WTC11 (cell line): ENCODE measurements around the gene NEDD8. TPM values are rescaled to one million over a fixed set of nuclear protein-coding genes. Genes with fewer than 3 reads are reported as not detected.

ENCODE experiments used
- ATAC-seq: fragments of 200-7000 bp; cut with Tn5 transposase; 2 replicates; pipeline ENCODE4 v1.10.0; 2021; ENCODE audit warnings: mild to moderate bottlenecking, moderate library complexity
- CTCF ChIA-PET: fragments of 300-600 bp; sonication (Branson Sonifier 250); formaldehyde crosslinking; loops from one replicate; lab custom pipeline; 2021; ENCODE audit warnings: antibody characterized with exemption; lab: Charles Lee
- POLR2A ChIA-PET: fragments of 350-600 bp; sonication (Branson Sonifier 250); formaldehyde crosslinking; loops from one replicate; lab custom pipeline; 2021; ENCODE audit warnings: antibody characterized with exemption; lab: Charles Lee
- DNase-seq: peaks from one replicate; pipeline ENCODE4 v3.0.0; 2021; ENCODE audit warnings: low spot score
- H3K27ac Mint-ChIP-seq: 2 replicates; pipeline ENCODE4 v1.8.0; 2021; ENCODE audit warnings: mixed read lengths
- H3K27me3 Mint-ChIP-seq: 2 replicates; pipeline ENCODE4 v1.8.0; 2021; ENCODE audit warnings: low read depth, mild to moderate bottlenecking, moderate library complexity, mixed read lengths
- H3K36me3 Mint-ChIP-seq: 2 replicates; pipeline ENCODE4 v1.8.0; 2021; ENCODE audit warnings: mixed read lengths
- H3K4me1 Mint-ChIP-seq: 2 replicates; pipeline ENCODE4 v1.8.0; 2022; ENCODE audit warnings: mixed read lengths
- H3K4me3 Mint-ChIP-seq: 2 replicates; pipeline ENCODE4 v1.8.0; 2021; ENCODE audit warnings: mild to moderate bottlenecking, moderate library complexity, mixed read lengths
- H3K9me3 Mint-ChIP-seq: 2 replicates; pipeline ENCODE4 v1.8.0; 2021; ENCODE audit warnings: mixed read lengths
- CREB1 ChIP-seq: sonication (generic); formaldehyde crosslinking; IDR thresholded peaks from 2 replicates; pipeline ENCODE4 v1.8.0; 2023; ENCODE audit warnings: mild to moderate bottlenecking, missing genetic modification reagents
- ETV6 ChIP-seq: sonication (generic); formaldehyde crosslinking; IDR thresholded peaks from 2 replicates; pipeline ENCODE4 v1.8.1; 2022; ENCODE audit warnings: mild to moderate bottlenecking, missing genetic modification reagents
- GRHL2 ChIP-seq: fragments of 250-450 bp; sonication (Bioruptor Pico); IDR thresholded peaks from 2 replicates; pipeline ENCODE4 v1.8.0; 2022; ENCODE audit warnings: mild to moderate bottlenecking, moderate library complexity; ENCODE audit not compliant: insufficient replicate concordance, severe bottlenecking
- HMGA2 ChIP-seq: fragments of 250-450 bp; sonication (Bioruptor Pico); IDR thresholded peaks from 2 replicates; pipeline ENCODE4 v1.4.0; 2021; ENCODE audit warnings: mild to moderate bottlenecking, moderate library complexity
- JAZF1 ChIP-seq: fragments of 250-450 bp; sonication (Bioruptor Pico); IDR thresholded peaks from 2 replicates; pipeline ENCODE4 v1.9.0; 2021; ENCODE audit warnings: moderate library complexity, mild to moderate bottlenecking, inconsistent platforms
- JUN ChIP-seq: sonication (generic); formaldehyde crosslinking; IDR thresholded peaks from 2 replicates; pipeline ENCODE4 v1.8.0; 2023; ENCODE audit warnings: mild to moderate bottlenecking, missing genetic modification reagents
- MYBL2 ChIP-seq: sonication (generic); formaldehyde crosslinking; IDR thresholded peaks from 2 replicates; pipeline ENCODE4 v1.8.1; 2023; ENCODE audit warnings: mild to moderate bottlenecking, moderate library complexity, missing genetic modification reagents
- NFATC4 ChIP-seq: fragments of 250-450 bp; sonication (Bioruptor Pico); IDR thresholded peaks from 2 replicates; pipeline ENCODE4 v1.9.0; 2021; ENCODE audit warnings: mild to moderate bottlenecking
- OVOL2 ChIP-seq: fragments of 250-450 bp; sonication (Bioruptor Pico); IDR thresholded peaks from 2 replicates; pipeline ENCODE4 v1.9.0; 2021; ENCODE audit warnings: mild to moderate bottlenecking, borderline replicate concordance
- SMAD4 ChIP-seq: sonication (generic); formaldehyde crosslinking; IDR thresholded peaks from 2 replicates; pipeline ENCODE4 v1.8.0; 2022; ENCODE audit warnings: mild to moderate bottlenecking, missing genetic modification reagents
- SOX15 ChIP-seq: fragments of 250-450 bp; sonication (Bioruptor Pico); IDR thresholded peaks from 2 replicates; pipeline ENCODE4 v1.9.0; 2021; ENCODE audit warnings: mild to moderate bottlenecking
- TEAD1 ChIP-seq: sonication (generic); formaldehyde crosslinking; IDR thresholded peaks from 2 replicates; pipeline ENCODE4 v1.8.0; 2022; ENCODE audit warnings: mild to moderate bottlenecking, missing genetic modification reagents
- ZNF232 ChIP-seq: sonication (generic); formaldehyde crosslinking; IDR thresholded peaks from 2 replicates; pipeline ENCODE4 v1.8.0; 2022; ENCODE audit warnings: mild to moderate bottlenecking, missing genetic modification reagents
- ZNF263 ChIP-seq: sonication (generic); formaldehyde crosslinking; IDR thresholded peaks from 2 replicates; pipeline ENCODE4 v1.8.1; 2022; ENCODE audit warnings: low read depth, mild to moderate bottlenecking, moderate library complexity, missing genetic modification reagents
- total RNA-seq: library from RNA; stranded (reverse); gene quantifications from 3 replicates; pipeline ENCODE4 v1.2.3, GENCODE V29; 2021
- TF ChIP-seq, protein P1 (sequence below): sonication (generic); formaldehyde crosslinking; IDR thresholded peaks from 2 replicates; pipeline ENCODE4 v1.8.0; 2022; ENCODE audit warnings: missing genetic modification reagents
- TF ChIP-seq, protein P2 (sequence below): sonication (generic); formaldehyde crosslinking; IDR thresholded peaks from 2 replicates; pipeline ENCODE4 v1.8.0; 2023; ENCODE audit warnings: missing genetic modification reagents
- TF ChIP-seq, protein P3 (sequence below): sonication (generic); formaldehyde crosslinking; IDR thresholded peaks from 2 replicates; pipeline ENCODE4 v1.8.1; 2022; ENCODE audit warnings: mild to moderate bottlenecking, moderate library complexity, missing genetic modification reagents
- TF ChIP-seq, protein P4 (sequence below): sonication (generic); formaldehyde crosslinking; IDR thresholded peaks from 2 replicates; pipeline ENCODE4 v1.8.0; 2023; ENCODE audit warnings: mild to moderate bottlenecking, missing genetic modification reagents
- TF ChIP-seq, protein P5 (sequence below): fragments of 250-450 bp; sonication (Bioruptor Pico); IDR thresholded peaks from 2 replicates; pipeline ENCODE4 v1.9.0; 2021; ENCODE audit warnings: mild to moderate bottlenecking

NEDD8 gene
- total RNA-seq, 1 experiment from 2014 or later = 233 TPM

DNA sequence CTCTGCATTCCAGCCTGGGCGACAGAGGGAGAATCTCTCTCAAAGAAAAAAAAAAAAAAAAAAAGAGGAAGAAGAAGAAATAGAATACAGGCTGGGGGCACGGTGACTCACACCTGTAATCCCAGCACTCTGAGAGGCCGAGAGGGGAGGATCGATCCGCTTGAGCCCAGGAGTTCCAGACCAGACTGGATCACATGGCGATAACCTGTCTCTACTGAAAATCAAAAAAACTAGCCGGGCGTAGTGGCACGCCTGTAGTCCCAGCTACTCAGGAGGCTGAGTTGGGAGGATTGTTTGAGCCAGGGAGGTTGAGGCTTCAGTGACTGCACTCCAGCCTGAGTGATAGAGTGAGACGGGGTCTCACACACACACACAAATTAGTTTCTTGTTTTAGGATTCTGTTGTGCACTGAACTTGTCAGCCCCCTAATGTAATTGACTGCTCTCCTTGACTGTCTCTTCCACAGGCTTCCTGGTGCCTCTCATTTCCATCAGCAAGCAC is 11.2 kb upstream of the NEDD8 start:
- Mint-ChIP-seq H3K27ac (peak overlapping the region; percentile 97), H3K36me3 (peaks cover 23% of the 10 kb centered on the region), H3K4me3 (peak overlapping the region; percentile 93), H3K9me3 (no peaks in the 10 kb centered on the region), H3K4me1 (peaks cover 13% of the 10 kb centered on the region)
- DNase-seq = no peak
- CTCF ChIA-PET = interaction anchor here (0.6 to 5.1 kb wide), 28 partner anchors 8 to 1286 kb away, joined by 3 to 165 read pairs (median 10); partner anchors contain the start of genes ADCY4, CBLN3, CHMP4A and CIDEB
- no peak for TF ChIP-seq SOX15
- TF ChIP-seq NFATC4 (CRISPR knock-in tag) = no peak
- no peak for TF ChIP-seq CREB1
- no peak for TF ChIP-seq ZNF263 (CRISPR knock-in tag)
- no peak for TF ChIP-seq OVOL2 (CRISPR knock-in tag)
- TF ChIP-seq, protein P1, sequence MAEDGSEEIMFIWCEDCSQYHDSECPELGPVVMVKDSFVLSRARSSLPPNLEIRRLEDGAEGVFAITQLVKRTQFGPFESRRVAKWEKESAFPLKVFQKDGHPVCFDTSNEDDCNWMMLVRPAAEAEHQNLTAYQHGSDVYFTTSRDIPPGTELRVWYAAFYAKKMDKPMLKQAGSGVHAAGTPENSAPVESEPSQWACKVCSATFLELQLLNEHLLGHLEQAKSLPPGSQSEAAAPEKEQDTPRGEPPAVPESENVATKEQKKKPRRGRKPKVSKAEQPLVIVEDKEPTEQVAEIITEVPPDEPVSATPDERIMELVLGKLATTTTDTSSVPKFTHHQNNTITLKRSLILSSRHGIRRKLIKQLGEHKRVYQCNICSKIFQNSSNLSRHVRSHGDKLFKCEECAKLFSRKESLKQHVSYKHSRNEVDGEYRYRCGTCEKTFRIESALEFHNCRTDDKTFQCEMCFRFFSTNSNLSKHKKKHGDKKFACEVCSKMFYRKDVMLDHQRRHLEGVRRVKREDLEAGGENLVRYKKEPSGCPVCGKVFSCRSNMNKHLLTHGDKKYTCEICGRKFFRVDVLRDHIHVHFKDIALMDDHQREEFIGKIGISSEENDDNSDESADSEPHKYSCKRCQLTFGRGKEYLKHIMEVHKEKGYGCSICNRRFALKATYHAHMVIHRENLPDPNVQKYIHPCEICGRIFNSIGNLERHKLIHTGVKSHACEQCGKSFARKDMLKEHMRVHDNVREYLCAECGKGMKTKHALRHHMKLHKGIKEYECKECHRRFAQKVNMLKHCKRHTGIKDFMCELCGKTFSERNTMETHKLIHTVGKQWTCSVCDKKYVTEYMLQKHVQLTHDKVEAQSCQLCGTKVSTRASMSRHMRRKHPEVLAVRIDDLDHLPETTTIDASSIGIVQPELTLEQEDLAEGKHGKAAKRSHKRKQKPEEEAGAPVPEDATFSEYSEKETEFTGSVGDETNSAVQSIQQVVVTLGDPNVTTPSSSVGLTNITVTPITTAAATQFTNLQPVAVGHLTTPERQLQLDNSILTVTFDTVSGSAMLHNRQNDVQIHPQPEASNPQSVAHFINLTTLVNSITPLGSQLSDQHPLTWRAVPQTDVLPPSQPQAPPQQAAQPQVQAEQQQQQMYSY (CRISPR knock-in tag) = no peak
- TF ChIP-seq SMAD4 (CRISPR knock-in tag) = no peak
- TF ChIP-seq ZNF232 (CRISPR knock-in tag) = no peak
- TF ChIP-seq, protein P2, sequence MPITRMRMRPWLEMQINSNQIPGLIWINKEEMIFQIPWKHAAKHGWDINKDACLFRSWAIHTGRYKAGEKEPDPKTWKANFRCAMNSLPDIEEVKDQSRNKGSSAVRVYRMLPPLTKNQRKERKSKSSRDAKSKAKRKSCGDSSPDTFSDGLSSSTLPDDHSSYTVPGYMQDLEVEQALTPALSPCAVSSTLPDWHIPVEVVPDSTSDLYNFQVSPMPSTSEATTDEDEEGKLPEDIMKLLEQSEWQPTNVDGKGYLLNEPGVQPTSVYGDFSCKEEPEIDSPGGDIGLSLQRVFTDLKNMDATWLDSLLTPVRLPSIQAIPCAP = no peak
- no peak for TF ChIP-seq ETV6 (CRISPR knock-in tag)
- TF ChIP-seq HMGA2 = no peak
- TF ChIP-seq, protein P3, sequence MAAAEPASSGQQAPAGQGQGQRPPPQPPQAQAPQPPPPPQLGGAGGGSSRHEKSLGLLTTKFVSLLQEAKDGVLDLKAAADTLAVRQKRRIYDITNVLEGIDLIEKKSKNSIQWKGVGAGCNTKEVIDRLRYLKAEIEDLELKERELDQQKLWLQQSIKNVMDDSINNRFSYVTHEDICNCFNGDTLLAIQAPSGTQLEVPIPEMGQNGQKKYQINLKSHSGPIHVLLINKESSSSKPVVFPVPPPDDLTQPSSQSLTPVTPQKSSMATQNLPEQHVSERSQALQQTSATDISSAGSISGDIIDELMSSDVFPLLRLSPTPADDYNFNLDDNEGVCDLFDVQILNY (CRISPR knock-in tag) = no peak
- TF ChIP-seq GRHL2 (CRISPR knock-in tag) = no peak
- TF ChIP-seq TEAD1 (CRISPR knock-in tag) = no peak
- no peak for TF ChIP-seq MYBL2
- TF ChIP-seq, protein P4, sequence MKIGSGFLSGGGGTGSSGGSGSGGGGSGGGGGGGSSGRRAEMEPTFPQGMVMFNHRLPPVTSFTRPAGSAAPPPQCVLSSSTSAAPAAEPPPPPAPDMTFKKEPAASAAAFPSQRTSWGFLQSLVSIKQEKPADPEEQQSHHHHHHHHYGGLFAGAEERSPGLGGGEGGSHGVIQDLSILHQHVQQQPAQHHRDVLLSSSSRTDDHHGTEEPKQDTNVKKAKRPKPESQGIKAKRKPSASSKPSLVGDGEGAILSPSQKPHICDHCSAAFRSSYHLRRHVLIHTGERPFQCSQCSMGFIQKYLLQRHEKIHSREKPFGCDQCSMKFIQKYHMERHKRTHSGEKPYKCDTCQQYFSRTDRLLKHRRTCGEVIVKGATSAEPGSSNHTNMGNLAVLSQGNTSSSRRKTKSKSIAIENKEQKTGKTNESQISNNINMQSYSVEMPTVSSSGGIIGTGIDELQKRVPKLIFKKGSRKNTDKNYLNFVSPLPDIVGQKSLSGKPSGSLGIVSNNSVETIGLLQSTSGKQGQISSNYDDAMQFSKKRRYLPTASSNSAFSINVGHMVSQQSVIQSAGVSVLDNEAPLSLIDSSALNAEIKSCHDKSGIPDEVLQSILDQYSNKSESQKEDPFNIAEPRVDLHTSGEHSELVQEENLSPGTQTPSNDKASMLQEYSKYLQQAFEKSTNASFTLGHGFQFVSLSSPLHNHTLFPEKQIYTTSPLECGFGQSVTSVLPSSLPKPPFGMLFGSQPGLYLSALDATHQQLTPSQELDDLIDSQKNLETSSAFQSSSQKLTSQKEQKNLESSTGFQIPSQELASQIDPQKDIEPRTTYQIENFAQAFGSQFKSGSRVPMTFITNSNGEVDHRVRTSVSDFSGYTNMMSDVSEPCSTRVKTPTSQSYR (CRISPR knock-in tag) = no peak
- no peak for TF ChIP-seq JUN (CRISPR knock-in tag)
- TF ChIP-seq JAZF1 (CRISPR knock-in tag) = no peak
- TF ChIP-seq, protein P5, sequence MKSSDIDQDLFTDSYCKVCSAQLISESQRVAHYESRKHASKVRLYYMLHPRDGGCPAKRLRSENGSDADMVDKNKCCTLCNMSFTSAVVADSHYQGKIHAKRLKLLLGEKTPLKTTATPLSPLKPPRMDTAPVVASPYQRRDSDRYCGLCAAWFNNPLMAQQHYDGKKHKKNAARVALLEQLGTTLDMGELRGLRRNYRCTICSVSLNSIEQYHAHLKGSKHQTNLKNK = no peak
- TF ChIP-seq, all 79 proteins: peak for 0
- peaks cover 23% of the 10 kb centered on the region for H3K27me3 Mint-ChIP-seq
- POLR2A ChIA-PET = interaction anchor here (0.6 to 2.2 kb wide), 10 partner anchors 28 to 188 kb away, joined by 3 to 21 read pairs (median 8); partner anchors contain the start of genes CHMP4A, DHRS1, IPO4 and LTB4R
- ATAC-seq = no peak; the same call in 1 of the 2 replicates
